MCF 10A (cell line): ENCODE results near the gene CHRM2. TPM values are rescaled to one million over a fixed set of nuclear protein-coding genes. Genes with fewer than 3 reads are reported as not detected.

Experiments used
- BruUV-seq: library from RNA; stranded (reverse); fragments of 400-500 nt; replicated peaks from 2 replicates; lab custom pipeline; 2021; lab: Mats Ljungman, UMichigan
- CTCF ChIA-PET: fragments of 300-600 bp; sonication (Branson Sonifier 250); formaldehyde crosslinking; extraction: SDS; loops from one replicate; lab custom pipeline; 2021; ENCODE audit warnings: antibody characterized with exemption, inconsistent platforms; lab: Yijun Ruan, JAX
- POLR2A ChIA-PET: fragments of 300-600, 350-650 bp; sonication (Branson Sonifier 250); formaldehyde crosslinking; extraction: SDS; loops from one replicate; lab custom pipeline; 2020; ENCODE audit warnings: antibody characterized with exemption, inconsistent platforms; lab: Yijun Ruan, JAX
- DNase-seq: peaks from one replicate; pipeline ENCODE4 v3.0.0-alpha.2; 2018; ENCODE audit not compliant: unreplicated experiment
- H3K27ac Mint-ChIP-seq: one replicate; pipeline ENCODE4 v1.8.0; 2022; ENCODE audit warnings: mild to moderate bottlenecking, low read depth, mixed read lengths; ENCODE audit not compliant: unreplicated experiment
- H3K27me3 Mint-ChIP-seq: one replicate; pipeline ENCODE4 v1.8.0; 2022; ENCODE audit warnings: mixed read lengths; ENCODE audit not compliant: insufficient read depth, unreplicated experiment
- H3K36me3 Mint-ChIP-seq: one replicate; pipeline ENCODE4 v1.8.0; 2022; ENCODE audit warnings: mild to moderate bottlenecking, moderate library complexity, mixed read lengths; ENCODE audit not compliant: insufficient read depth, unreplicated experiment
- H3K4me1 Mint-ChIP-seq: one replicate; pipeline ENCODE4 v1.8.0; 2022; ENCODE audit warnings: mixed read lengths; ENCODE audit not compliant: insufficient read depth, unreplicated experiment
- H3K4me3 Mint-ChIP-seq: one replicate; pipeline ENCODE4 v1.8.0; 2022; ENCODE audit warnings: mild to moderate bottlenecking, moderate library complexity, mixed read lengths; ENCODE audit not compliant: unreplicated experiment
- H3K9me3 Mint-ChIP-seq: one replicate; pipeline ENCODE4 v1.8.0; 2022; ENCODE audit warnings: mixed read lengths; ENCODE audit not compliant: unreplicated experiment
- intact Hi-C: fragments of 100-400 bp; cut with micrococcal nuclease; formaldehyde crosslinking; loops from 2 replicates; pipeline ENCODE4 v1.14.1; 2022
- total RNA-seq: library from RNA; stranded (reverse); gene quantifications from 2 replicates; pipeline ENCODE4 v1.2.3, GENCODE V29; 2022
- TF ChIP-seq, protein P1 (sequence below): fragments of 200-600 bp; IDR thresholded peaks from one replicate; pipeline ENCODE4 v1.8.0; 2022; ENCODE audit warnings: antibody characterized with exemption, mild to moderate bottlenecking; ENCODE audit not compliant: unreplicated experiment

CHRM2 gene
- total RNA-seq, 1 experiment from 2014 or later, result not detected

- BruUV-seq, result no TSS peak
- Mint-ChIP-seq H3K9me3 (peaks cover 18% of the 10 kb centered on the region), H3K4me3 (no peak overlapping the region), H3K27ac (no peak overlapping the region), H3K27me3 (no peaks in the 10 kb centered on the region), H3K4me1 (no peaks in the 10 kb centered on the region), H3K36me3 (no peaks in the 10 kb centered on the region)
- POLR2A ChIA-PET, result no interaction called here
- TF ChIP-seq, protein P1, sequence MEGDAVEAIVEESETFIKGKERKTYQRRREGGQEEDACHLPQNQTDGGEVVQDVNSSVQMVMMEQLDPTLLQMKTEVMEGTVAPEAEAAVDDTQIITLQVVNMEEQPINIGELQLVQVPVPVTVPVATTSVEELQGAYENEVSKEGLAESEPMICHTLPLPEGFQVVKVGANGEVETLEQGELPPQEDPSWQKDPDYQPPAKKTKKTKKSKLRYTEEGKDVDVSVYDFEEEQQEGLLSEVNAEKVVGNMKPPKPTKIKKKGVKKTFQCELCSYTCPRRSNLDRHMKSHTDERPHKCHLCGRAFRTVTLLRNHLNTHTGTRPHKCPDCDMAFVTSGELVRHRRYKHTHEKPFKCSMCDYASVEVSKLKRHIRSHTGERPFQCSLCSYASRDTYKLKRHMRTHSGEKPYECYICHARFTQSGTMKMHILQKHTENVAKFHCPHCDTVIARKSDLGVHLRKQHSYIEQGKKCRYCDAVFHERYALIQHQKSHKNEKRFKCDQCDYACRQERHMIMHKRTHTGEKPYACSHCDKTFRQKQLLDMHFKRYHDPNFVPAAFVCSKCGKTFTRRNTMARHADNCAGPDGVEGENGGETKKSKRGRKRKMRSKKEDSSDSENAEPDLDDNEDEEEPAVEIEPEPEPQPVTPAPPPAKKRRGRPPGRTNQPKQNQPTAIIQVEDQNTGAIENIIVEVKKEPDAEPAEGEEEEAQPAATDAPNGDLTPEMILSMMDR, result no peak
- CTCF ChIA-PET, result interaction anchor here (0.6 to 0.7 kb wide), 6 partner anchors 10 to 1189 kb away, joined by 3 to 8 read pairs (median 3); no protein-coding TSS in a partner anchor
- DNase-seq, result no peak
- intact Hi-C loops, result no loop called here
These were observed 14.8 kb upstream of the CHRM2 start for GRCh38 chr7:136853654-136854053.

GRCh38 chr7:136857573-136857972 lies 10.9 kb upstream of the CHRM2 start:
- intact Hi-C loops, result no loop called here
- peak; percentile 43 for DNase-seq
- H3K4me3 Mint-ChIP-seq, result no peak overlapping the region
- TF ChIP-seq, protein P1, result no peak
- H3K27ac Mint-ChIP-seq, result no peak overlapping the region
- H3K4me1 Mint-ChIP-seq, result no peaks in the 10 kb centered on the region
- H3K9me3 Mint-ChIP-seq, result peaks cover 10% of the 10 kb centered on the region
- no peaks in the 10 kb centered on the region for H3K36me3 Mint-ChIP-seq
- CTCF ChIA-PET, result no interaction called here
- no peaks in the 10 kb centered on the region for H3K27me3 Mint-ChIP-seq
- POLR2A ChIA-PET, result no interaction called here
- no TSS peak for BruUV-seq

GRCh38 chr7:136859803-136860202 lies 8.6 kb upstream of the CHRM2 start:
- peaks cover 16% of the 10 kb centered on the region for H3K27me3 Mint-ChIP-seq
- H3K36me3 Mint-ChIP-seq, result no peaks in the 10 kb centered on the region
- peaks cover 10% of the 10 kb centered on the region for H3K9me3 Mint-ChIP-seq
- H3K4me1 Mint-ChIP-seq, result no peaks in the 10 kb centered on the region
- intact Hi-C loops, result no loop called here
- POLR2A ChIA-PET, result no interaction called here
- CTCF ChIA-PET, result interaction anchor here (0.6 kb wide), 1 partner anchor 246 kb away, joined by 4 read pairs; no protein-coding TSS in a partner anchor
- DNase-seq, result no peak
- H3K4me3 Mint-ChIP-seq, result no peak overlapping the region
- no peak overlapping the region for H3K27ac Mint-ChIP-seq
- BruUV-seq, result no TSS peak
- TF ChIP-seq, protein P1, result no peak

DNA sequence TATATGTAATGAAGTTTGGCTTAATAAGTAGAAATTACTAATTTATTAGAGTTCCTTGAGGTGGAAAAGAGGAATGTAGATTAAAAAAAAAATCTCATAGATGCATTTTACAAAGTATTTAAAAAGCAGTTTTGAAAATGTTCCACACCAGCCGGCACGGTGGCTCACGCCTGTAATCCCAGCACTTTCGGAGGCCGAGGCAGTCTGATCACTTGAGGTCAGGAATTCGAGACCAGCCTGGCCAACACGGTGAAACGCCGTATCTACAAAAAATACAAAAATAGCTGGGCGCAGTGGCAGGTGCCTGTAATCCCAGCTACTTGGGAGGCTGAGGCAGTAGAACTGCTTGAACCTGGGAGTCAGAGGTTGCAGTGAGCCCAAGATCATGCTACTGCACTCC lies 3.2 kb upstream of the CHRM2 start:
- TF ChIP-seq, protein P1, result no peak
- Mint-ChIP-seq H3K4me1 (no peaks in the 10 kb centered on the region), H3K4me3 (no peak overlapping the region), H3K36me3 (no peaks in the 10 kb centered on the region), H3K27ac (no peak overlapping the region), H3K27me3 (peaks cover 30% of the 10 kb centered on the region), H3K9me3 (no peaks in the 10 kb centered on the region)
- no TSS peak for BruUV-seq
- ChIA-PET CTCF (interaction anchor here (0.6 kb wide), 1 partner anchor 9 kb away, joined by 3 read pairs; no protein-coding TSS in a partner anchor), POLR2A (no interaction called here)
- DNase-seq, result no peak
- intact Hi-C loops, result no loop called here
